Endothelial cell of umbilical vein (primary cell): ENCODE measurements around the gene SLC50A1. TPM values are rescaled to one million over a fixed set of nuclear protein-coding genes. Genes with fewer than 3 reads are reported as not detected.

Experiments
- BruUV-seq: library from RNA; stranded (reverse); fragments of 400-500 nt; replicated peaks from 2 replicates; lab custom pipeline; 2021; lab: Mats Ljungman, UMichigan
- CTCF ChIA-PET: fragments of 300-600, 350-600 bp; sonication (Branson Sonifier 250); formaldehyde crosslinking; loops from one replicate; lab custom pipeline; 2021; ENCODE audit warnings: antibody characterized with exemption, inconsistent platforms; lab: Charles Lee
- POLR2A ChIA-PET: fragments of 300-600, 350-600 bp; sonication (Branson Sonifier 250); formaldehyde crosslinking; loops from one replicate; lab custom pipeline; 2021; ENCODE audit warnings: antibody characterized with exemption, inconsistent platforms; lab: Charles Lee
- DNase-seq: peaks from one replicate; pipeline ENCODE4 v3.0.0-alpha.2; 2011; ENCODE audit warnings: low read depth, low spot score
- FAIRE-seq: peaks from 2 replicates; lab custom pipeline; 2011; peaks lifted over from hg19 to GRCh38; lab: Jason Lieb, UNC
- H2AFZ ChIP-seq: 2 replicates; pipeline ENCODE4 v1.6.0; 2012; ENCODE audit warnings: low read depth, low read length, control low read depth, inconsistent platforms
- H3K27ac ChIP-seq: 2 replicates; pipeline ENCODE4 v1.5.1; 2011; ENCODE audit warnings: low read depth, mild to moderate bottlenecking, control low read depth, low read length, moderate library complexity; ENCODE audit not compliant: insufficient read depth
- H3K27me3 ChIP-seq, 2 experiments: 2 replicates each; pipeline versions ENCODE4 v1.6.0 to v1.6.1; 2011; ENCODE audit warnings: low read length in 2 of 2, mixed read lengths in 1 of 2; ENCODE audit not compliant: control insufficient read depth in 2 of 2, insufficient read depth in 2 of 2
- H3K36me3 ChIP-seq, 2 experiments: 2 replicates in 1 of 2; 3 replicates in 1 of 2; pipeline ENCODE4 v1.5.1; 2011; ENCODE audit warnings: low read length in 2 of 2, mild to moderate bottlenecking in 1 of 2, moderate library complexity in 1 of 2; ENCODE audit not compliant: control insufficient read depth in 2 of 2, insufficient read depth in 2 of 2; ENCODE audit errors: extremely low read depth in 1 of 2
- H3K4me1 ChIP-seq: 3 replicates; pipeline ENCODE4 v1.5.1; 2011; ENCODE audit warnings: mild to moderate bottlenecking, low read length; ENCODE audit not compliant: control insufficient read depth, insufficient read depth; ENCODE audit errors: extremely low read depth
- H3K4me2 ChIP-seq: 2 replicates; pipeline ENCODE4 v1.6.1; 2011; ENCODE audit warnings: low read length, control low read depth, mixed read lengths; ENCODE audit not compliant: insufficient read depth
- H3K4me3 ChIP-seq, 3 experiments: fragments of 200-600 bp in 1 of 3; sonication (generic), shearing (Covaris generic) in 1 of 3; replicated peaks in 1 of 3; 2 replicates each; pipeline ENCODE4 v1.5.1; 2011 to 2016; ENCODE audit warnings: control low read depth in 3 of 3, low read length in 3 of 3, mild to moderate bottlenecking in 2 of 3, inconsistent platforms in 1 of 3, low read depth in 1 of 3, moderate library complexity in 1 of 3; ENCODE audit not compliant: insufficient read depth in 1 of 3
- H3K79me2 ChIP-seq: 2 replicates; pipeline ENCODE4 v1.6.0; 2012; ENCODE audit warnings: low read length, inconsistent platforms; ENCODE audit not compliant: control insufficient read depth, insufficient read depth
- H3K9ac ChIP-seq: replicated peaks from 2 replicates; pipeline ENCODE3; 2011; ENCODE audit warnings: low read length, control low read depth; ENCODE audit not compliant: insufficient read depth; ENCODE audit errors: extremely low read depth
- H3K9me1 ChIP-seq: replicated peaks from 3 replicates; pipeline ENCODE4 v1.6.0; 2011; ENCODE audit warnings: mild to moderate bottlenecking, low read length; ENCODE audit not compliant: control insufficient read depth, insufficient read depth; ENCODE audit errors: extremely low read depth
- H3K9me3 ChIP-seq: replicated peaks from 2 replicates; pipeline ENCODE4 v1.5.1; 2012; ENCODE audit warnings: low read length, inconsistent platforms; ENCODE audit not compliant: control insufficient read depth, insufficient read depth
- H4K20me1 ChIP-seq: replicated peaks from 2 replicates; pipeline ENCODE3; 2011; ENCODE audit warnings: mild to moderate bottlenecking, low read length; ENCODE audit not compliant: control insufficient read depth, insufficient read depth; ENCODE audit errors: extremely low read depth
- CTCF ChIP-seq, 2 donors: IDR thresholded peaks; 1 replicate in 1 of 2; 2 replicates in 1 of 2; pipeline ENCODE4 v1.5.1; 2011; ENCODE audit warnings: low read length in 2 of 2, mild to moderate bottlenecking in 2 of 2, moderate library complexity in 2 of 2, control low read depth in 1 of 2, inconsistent platforms in 1 of 2, low read depth in 1 of 2; ENCODE audit not compliant: insufficient read depth in 1 of 2; ENCODE audit errors: extremely low read depth in 1 of 2
- EZH2 ChIP-seq: IDR thresholded peaks from 2 replicates; pipeline ENCODE4 v1.6.1; 2012; ENCODE audit warnings: borderline replicate concordance, low read depth, mild to moderate bottlenecking, moderate library complexity, low read length, inconsistent platforms; ENCODE audit not compliant: severe bottlenecking
- FOS ChIP-seq: IDR thresholded peaks from 2 replicates; pipeline ENCODE4 v1.6.1; 2011; ENCODE audit warnings: mild to moderate bottlenecking, low read length, moderate library complexity, borderline replicate concordance; ENCODE audit not compliant: insufficient read depth
- GATA2 ChIP-seq: IDR thresholded peaks from 2 replicates; pipeline ENCODE4 v1.7.0; 2011; ENCODE audit warnings: low read depth, mild to moderate bottlenecking, moderate library complexity, mixed read lengths, low read length; ENCODE audit not compliant: insufficient read length, insufficient read depth
- JUN ChIP-seq: IDR thresholded peaks from 2 replicates; pipeline ENCODE4 v1.6.1; 2011; ENCODE audit warnings: borderline replicate concordance, low read depth; ENCODE audit not compliant: insufficient read length, insufficient read depth
- MAX ChIP-seq: IDR thresholded peaks from 2 replicates; pipeline ENCODE4 v1.6.1; 2011; ENCODE audit not compliant: insufficient read depth, insufficient read length
- MYC ChIP-seq: IDR thresholded peaks from one replicate; pipeline ENCODE4 v1.6.1; 2011; ENCODE audit warnings: mild to moderate bottlenecking, low read depth, low read length
- POLR2A ChIP-seq: IDR thresholded peaks from 2 replicates; pipeline ENCODE4 v1.6.1; 2012; ENCODE audit warnings: low read depth, mild to moderate bottlenecking, control low read depth, low read length
- POLR2AphosphoS5 ChIP-seq: IDR thresholded peaks from 2 replicates; pipeline ENCODE4 v1.6.1; 2012; ENCODE audit warnings: low read depth, mild to moderate bottlenecking, control low read depth, low read length, moderate library complexity; ENCODE audit not compliant: insufficient read depth
- dilution Hi-C: fragments of 300-500 bp; cut with MboI; formaldehyde crosslinking; loops from one replicate; pipeline ENCODE4 v1.15.0; 2019; ENCODE audit warnings: low sequenced_read_pairs; ENCODE audit not compliant: extremely low pct_ligation_motif_present
- intact Hi-C: fragments of 100-400 bp; cut with micrococcal nuclease; formaldehyde crosslinking; loops from one replicate; pipeline ENCODE4 v1.10.0; 2022
- polyA plus RNA-seq, 4 experiments: library from polyadenylated mRNA; depleted of rRNA in 3 of 4; stranded (reverse) in 3 of 4; unstranded in 1 of 4; fragments of >200 nt; gene quantifications; 2 replicates each; pipeline versions ENCODE4 v1.2.1 to v1.2.3, GENCODE V29; 2011 to 2012; ENCODE audit warnings: missing spikeins in 1 of 4
- total RNA-seq: library from RNA; stranded (reverse); gene quantifications from 2 replicates; pipeline ENCODE4 v1.2.3, GENCODE V29; 2021

The SLC50A1 gene
- total and polyA plus RNA-seq, 2 donors (not counting 3 experiments of a cell fraction or from before 2014, with no cell fraction given) = 29.5 to 66.1 TPM

GRCh38 chr1:155131285-155131684 lies 4.4 kb upstream of the SLC50A1 start:
- no peaks in the 10 kb centered on the region for H3K9me3 ChIP-seq
- peaks cover 22 to 33% of the 10 kb centered on the region in 2 experiments for H3K36me3 ChIP-seq
- dilution Hi-C loops = no loop called here
- H4K20me1 ChIP-seq = no peaks in the 10 kb centered on the region
- H3K4me1 ChIP-seq = peaks cover 52% of the 10 kb centered on the region
- TF ChIP-seq FOS (no peak), EZH2 (no peak), CTCF (IDR thresholded peaks at IDR 0.05; ENCODE audit: extremely low read depth in 1 of 2, insufficient read depth in 1 of 2, low read depth in 1 of 2, low read length in 2 of 2) (no peak), GATA2 (no peak)
- FAIRE-seq (no peak), DNase-seq (no peak)
- intact Hi-C loops = no loop called here
- POLR2A ChIA-PET = no interaction called here
- H3K79me2 ChIP-seq = peaks cover 29% of the 10 kb centered on the region
- H3K27ac ChIP-seq = no peak overlapping the region
- CTCF ChIA-PET = interaction anchor here (1.5 to 15.5 kb wide), 4 partner anchors 36 to 46 kb away, joined by 9 to 204 read pairs (median 55); partner anchors contain the start of genes KRTCAP2 and TRIM46
- H3K4me2 ChIP-seq = no peak overlapping the region
- no TSS peak for BruUV-seq
- H3K27me3 ChIP-seq = no peaks in the 10 kb centered on the region
- H3K9me1 ChIP-seq = no peaks in the 10 kb centered on the region
- H3K4me3 ChIP-seq = peak overlapping the region in 2 of 3 experiments; percentile 91 to 95
- no peak overlapping the region for H2AFZ ChIP-seq
- no peak overlapping the region for H3K9ac ChIP-seq

- POLR2A ChIA-PET = interaction anchor here (0.6 kb wide), 1 partner anchor 137 kb away, joined by 10 read pairs; no protein-coding TSS in a partner anchor
- Histone ChIP-seq H3K79me2 (peaks cover 32% of the 10 kb centered on the region), H2AFZ (no peak overlapping the region), H3K9ac (no peak overlapping the region), H3K36me3 (peaks cover 22 to 33% of the 10 kb centered on the region in 2 experiments), H3K27ac (no peak overlapping the region), H3K4me2 (no peak overlapping the region), H3K9me3 (no peaks in the 10 kb centered on the region), H3K4me3 (no peak overlapping the region), H3K27me3 (no peaks in the 10 kb centered on the region), H4K20me1 (no peaks in the 10 kb centered on the region), H3K9me1 (no peaks in the 10 kb centered on the region), H3K4me1 (peaks cover 50% of the 10 kb centered on the region)
- FAIRE-seq = peak; percentile 48
- no TSS peak for BruUV-seq
- TF ChIP-seq JUN (no peak), FOS (no peak), CTCF (IDR thresholded peaks at IDR 0.05; ENCODE audit: extremely low read depth in 1 of 2, insufficient read depth in 1 of 2, low read depth in 1 of 2, low read length in 2 of 2) (no peak), MAX (no peak), POLR2AphosphoS5 (no peak), GATA2 (no peak), POLR2A (no peak), EZH2 (no peak), MYC (no peak)
- CTCF ChIA-PET = interaction anchor here (2.8 to 15.5 kb wide), 3 partner anchors 35 to 47 kb away, joined by 13 to 204 read pairs (median 97); no protein-coding TSS in a partner anchor
- intact Hi-C loops = no loop called here
- dilution Hi-C loops = no loop called here
- DNase-seq = no peak
Measured at GRCh38 chr1:155131856-155132255, 3.8 kb upstream of the SLC50A1 start.
